Uterus (tissue), 4 donors: Measurements from ENCODE around the gene LDLRAD4. TPM values are rescaled to one million over a fixed set of nuclear protein-coding genes. Genes with fewer than 3 reads are reported as not detected.

Experiments
- DNase-seq, 2 donors: peaks; one replicate each; pipeline ENCODE4 v3.0.0-alpha.2; 2019 to 2020
- H3K27ac ChIP-seq, 2 donors: fragments of 200-600 bp; sonication (generic); 1 replicate in 1 of 2; 2 replicates in 1 of 2; pipeline ENCODE4 v1.5.1; 2016 to 2018
- H3K27me3 ChIP-seq, 2 donors: fragments of 200-600 bp; sonication (generic); one replicate each; pipeline ENCODE4 v1.5.1; 2018 to 2019; ENCODE audit warnings: control low read depth in 1 of 2
- H3K36me3 ChIP-seq, 2 donors: fragments of 200-600 bp; sonication (generic); one replicate each; pipeline ENCODE4 v1.5.1; 2019; ENCODE audit warnings: control low read depth in 1 of 2
- H3K4me1 ChIP-seq, 2 donors: fragments of 200-600 bp; sonication (generic); one replicate each; pipeline ENCODE4 v1.5.1; 2018 to 2019; ENCODE audit warnings: control low read depth in 1 of 2
- H3K4me3 ChIP-seq, 2 donors: fragments of 200-600 bp; sonication (generic); 1 replicate in 1 of 2; 2 replicates in 1 of 2; pipeline ENCODE4 v1.5.1; 2018 to 2019; ENCODE audit warnings: mild to moderate bottlenecking in 1 of 2
- H3K9me3 ChIP-seq, 2 donors: fragments of 200-600 bp; sonication (generic); one replicate each; pipeline ENCODE4 v1.5.1; 2019; ENCODE audit warnings: control low read depth in 1 of 2
- CTCF ChIP-seq, 4 experiments: fragments of 200-600 bp in 2 of 4; fragments of 450-650 bp in 2 of 4; sonication (generic) in 2 of 4; IDR thresholded peaks; one replicate each; pipeline ENCODE4 v1.5.1; 2016 to 2019; ENCODE audit warnings: antibody characterized with exemption in 4 of 4, mild to moderate bottlenecking in 2 of 4, moderate library complexity in 1 of 4
- POLR2A ChIP-seq, 2 donors: fragments of 450-650 bp; IDR thresholded peaks; one replicate each; pipeline ENCODE4 v1.6.1; 2016; ENCODE audit warnings: antibody characterized with exemption in 2 of 2, mild to moderate bottlenecking in 1 of 2, moderate library complexity in 1 of 2
- intact Hi-C: fragments of 100-400 bp; cut with DNase I; formaldehyde crosslinking; loops from one replicate; pipeline ENCODE4 v1.15.1; 2023; ENCODE audit warnings: low total_unique reads
- total RNA-seq, 4 donors: library from RNA; depleted of rRNA in 3 of 4; stranded (reverse); fragments of >200 nt in 3 of 4; gene quantifications; one replicate each; pipeline versions ENCODE4 v1.1.0 to v1.2.4, GENCODE V29; 2014 to 2023
- donor health status: DM: yes; HTN: yes; CAD: no.

The LDLRAD4 gene
- total RNA-seq, 4 donors from 2014 or later, result 23.8 to 82.2 (median 39.3) TPM

- Histone ChIP-seq H3K9me3 (no peaks in the 10 kb centered on the region), H3K27me3 (no peaks in the 10 kb centered on the region), H3K27ac (peak overlapping the region; percentile 34 to 62), H3K4me1 (peaks cover 16 to 24% of the 10 kb centered on the region in 2 donors), H3K36me3 (no peaks in the 10 kb centered on the region), H3K4me3 (no peak overlapping the region)
- no peak for DNase-seq
- TF ChIP-seq POLR2A (IDR thresholded peaks at IDR 0.05) (no peak), CTCF (IDR thresholded peaks at IDR 0.05) (no peak)
- intact Hi-C loops, result no loop called here
Observed at GRCh38 chr18:13543811-13544732, 325.5 kb downstream of the LDLRAD4 start.

- TF ChIP-seq CTCF (IDR thresholded peaks at IDR 0.05) (no peak), POLR2A (IDR thresholded peaks at IDR 0.05) (no peak)
- Histone ChIP-seq H3K9me3 (no peaks in the 10 kb centered on the region), H3K27ac (no peak overlapping the region), H3K27me3 (no peaks in the 10 kb centered on the region), H3K4me1 (peaks cover 16 to 17% of the 10 kb centered on the region in 2 donors), H3K4me3 (no peak overlapping the region), H3K36me3 (no peaks in the 10 kb centered on the region)
- intact Hi-C loops, result no loop called here
- DNase-seq, result no peak
Observed at GRCh38 chr18:13544953-13545352, 326.4 kb downstream of the LDLRAD4 start.

- intact Hi-C loops, result no loop called here
- Histone ChIP-seq H3K4me1 (peaks cover 16% of the 10 kb centered on the region in 2 donors), H3K27me3 (no peaks in the 10 kb centered on the region), H3K27ac (no peak overlapping the region), H3K36me3 (no peaks in the 10 kb centered on the region), H3K4me3 (no peak overlapping the region), H3K9me3 (no peaks in the 10 kb centered on the region)
- no peak for TF ChIP-seq POLR2A (IDR thresholded peaks at IDR 0.05)
- no peak for TF ChIP-seq CTCF (IDR thresholded peaks at IDR 0.05)
- no peak for DNase-seq
Observed at GRCh38 chr18:13545514-13545913, 327.0 kb downstream of the LDLRAD4 start.

GRCh38 chr18:13545955-13546354 is 327.4 kb downstream of the LDLRAD4 start:
- no peaks in the 10 kb centered on the region for H3K27me3 ChIP-seq
- no peaks in the 10 kb centered on the region for H3K9me3 ChIP-seq
- H3K36me3 ChIP-seq, result no peaks in the 10 kb centered on the region
- peaks cover 12 to 15% of the 10 kb centered on the region in 2 donors for H3K4me1 ChIP-seq
- no peak overlapping the region for H3K27ac ChIP-seq
- intact Hi-C loops, result no loop called here
- TF ChIP-seq POLR2A (IDR thresholded peaks at IDR 0.05), result no peak
- TF ChIP-seq CTCF (IDR thresholded peaks at IDR 0.05), result no peak
- no peak overlapping the region for H3K4me3 ChIP-seq
- no peak for DNase-seq

GRCh38 chr18:13546638-13547037 is 328.1 kb downstream of the LDLRAD4 start:
- no peaks in the 10 kb centered on the region for H3K36me3 ChIP-seq
- H3K27ac ChIP-seq, result no peak overlapping the region
- intact Hi-C loops, result no loop called here
- peaks cover 8 to 18% of the 10 kb centered on the region in 2 donors for H3K4me1 ChIP-seq
- no peaks in the 10 kb centered on the region for H3K9me3 ChIP-seq
- DNase-seq, result no peak
- H3K4me3 ChIP-seq, result no peak overlapping the region
- TF ChIP-seq POLR2A (IDR thresholded peaks at IDR 0.05) (no peak), CTCF (IDR thresholded peaks at IDR 0.05) (no peak)
- no peaks in the 10 kb centered on the region for H3K27me3 ChIP-seq
